Measurements from ENCODE around the gene OR7D2. TPM values are rescaled to one million over a fixed set of nuclear protein-coding genes. Genes with fewer than 3 reads are reported as not detected.
"Not testable (repeated sequence)": the region's sequence is repeated elsewhere in the genome, so short reads cannot be mapped to it uniquely, and the experiment has no call there.

Gene OR7D2
- polyA plus RNA-seq, 1 donor from 2014 or later = 0.09 TPM

DNA sequence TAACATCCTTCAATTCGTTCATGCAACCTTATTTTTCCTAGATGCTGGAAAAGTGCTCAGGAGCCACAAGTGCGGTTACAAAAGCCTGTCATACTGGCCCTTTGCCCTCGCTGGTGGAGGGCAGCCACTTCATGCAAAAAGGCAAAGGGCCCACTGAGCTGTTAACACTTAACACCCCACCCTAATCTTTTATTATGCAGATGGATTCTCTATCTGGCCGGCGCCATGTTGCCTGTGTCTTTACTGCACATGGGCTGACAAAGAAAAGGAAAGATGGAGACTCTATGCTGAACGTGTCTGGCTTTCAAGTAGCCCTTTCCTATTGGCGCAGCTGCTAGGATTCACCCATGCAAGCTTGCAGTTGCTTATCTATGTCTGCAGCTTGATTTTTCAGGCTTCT, 10.8 kb downstream of the OR7D2 start:
- Histone ChIP-seq H3K36me3 (ENCODE audit: insufficient read depth, low read length) (no peaks in the 10 kb centered on the region), H3K79me2 (replicated peaks; ENCODE audit: insufficient read depth, low read length) (no peaks in the 10 kb centered on the region), H3K4me3 (ENCODE audit: low read length) (no peak overlapping the region), H3F3A (ENCODE audit: insufficient read depth, low read length, poor library complexity, severe bottlenecking) (no peaks in the 10 kb centered on the region), H3K4me2 (ENCODE audit: low read length) (no peak overlapping the region), H2AFZ (ENCODE audit: low read depth, low read length) (no peak overlapping the region), H3K27me3 (ENCODE audit: insufficient read depth, low read depth, low read length) (no peaks in the 10 kb centered on the region), H3K9ac (ENCODE audit: low read length) (no peak overlapping the region), H4K20me1 (ENCODE audit: insufficient read depth) (no peaks in the 10 kb centered on the region), H3K27ac (ENCODE audit: low read length) (no peak overlapping the region), H3K9me2 (ENCODE audit: insufficient read depth, low read length) (no peaks in the 10 kb centered on the region), H3K9me3 (ENCODE audit: low read length) (no peaks in the 10 kb centered on the region)
- TF ChIP-seq SMC3 (conservative IDR thresholded peaks at IDR 0.05; ENCODE audit: poor library complexity) (no peak), REST (IDR thresholded peaks at IDR 0.05; ENCODE audit: borderline replicate concordance) (no peak), TAF1 (IDR thresholded peaks at IDR 0.05; ENCODE audit: low read depth) (no peak), EZH2 (IDR thresholded peaks at IDR 0.05; ENCODE audit: borderline replicate concordance, insufficient read depth, low read length, poor library complexity, severe bottlenecking) (no peak), CTCF (IDR thresholded peaks at IDR 0.05; ENCODE audit: poor library complexity, severe bottlenecking) (no peak), POLR2AphosphoS5 (IDR thresholded peaks at IDR 0.05) (no peak), MXI1 (conservative IDR thresholded peaks at IDR 0.05; ENCODE audit: poor library complexity, severe bottlenecking) (no peak), RAD21 (conservative IDR thresholded peaks at IDR 0.05) (no peak), EP300 (conservative IDR thresholded peaks at IDR 0.05; ENCODE audit: poor library complexity, severe bottlenecking) (no peak)

DNA sequence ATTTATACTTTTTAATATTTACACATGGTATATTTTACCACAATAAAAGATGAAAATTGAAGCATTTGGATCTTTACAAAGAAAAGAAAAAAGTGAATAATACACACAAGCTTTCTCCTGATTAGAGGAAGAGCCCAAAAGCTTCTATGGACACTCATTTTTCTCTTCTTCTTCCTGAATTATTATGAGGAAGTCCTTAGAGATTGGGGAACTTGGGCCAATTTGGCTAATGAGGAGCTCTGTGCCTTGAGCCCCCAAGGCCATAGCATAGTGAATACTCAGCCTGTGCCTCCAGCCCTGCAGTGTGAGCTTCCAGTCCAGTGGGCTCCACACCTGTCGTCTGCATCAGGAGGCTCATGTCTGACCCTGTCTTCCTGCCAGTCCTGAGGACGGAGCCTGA, 19.3 kb downstream of the OR7D2 start:
- H2AFZ ChIP-seq (ENCODE audit: low read depth, low read length); H3F3A ChIP-seq (ENCODE audit: insufficient read depth, low read length, poor library complexity, severe bottlenecking); H3K9me2 ChIP-seq (ENCODE audit: insufficient read depth, low read length): not testable (repeated sequence)

DNA sequence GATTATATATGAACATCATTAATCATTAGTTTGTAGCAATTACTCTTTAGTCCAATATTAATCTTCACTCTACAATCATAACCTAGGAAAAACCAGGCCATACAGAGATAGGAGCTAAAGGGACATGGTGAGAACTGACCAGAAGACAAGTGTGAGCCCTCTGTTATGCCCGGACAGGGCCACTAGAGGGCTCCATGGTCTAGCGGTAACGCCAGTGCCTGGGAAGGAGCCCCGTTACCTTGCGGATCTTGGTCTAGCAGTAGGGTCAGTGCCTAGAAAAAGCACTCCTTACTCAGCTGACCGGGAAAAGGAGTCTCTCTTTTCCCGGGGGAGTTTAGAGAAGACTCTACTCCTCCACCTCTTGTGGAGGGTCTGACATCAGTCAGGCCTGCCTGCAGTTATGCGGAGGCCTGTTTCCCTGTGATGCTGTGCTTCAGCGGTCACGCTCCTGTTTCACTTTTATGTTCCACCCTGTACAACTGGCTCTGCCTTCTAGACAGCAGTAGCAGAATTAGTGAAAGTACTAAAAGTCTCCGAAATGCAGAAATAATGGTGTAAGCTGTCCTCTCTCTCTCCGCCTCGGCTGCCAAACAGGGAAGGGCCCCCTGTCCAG, 26.8 kb downstream of the OR7D2 start:
- no peaks in the 10 kb centered on the region for H3K36me3 ChIP-seq (ENCODE audit: insufficient read depth, low read length)
- H3K9me2 ChIP-seq (ENCODE audit: insufficient read depth, low read length) = no peaks in the 10 kb centered on the region
- no peaks in the 10 kb centered on the region for H3K27me3 ChIP-seq (ENCODE audit: insufficient read depth, low read depth, low read length)
- H3K9ac ChIP-seq (ENCODE audit: low read length) = no peak overlapping the region
- H3F3A ChIP-seq (ENCODE audit: insufficient read depth, low read length, poor library complexity, severe bottlenecking) = no peaks in the 10 kb centered on the region
- no peaks in the 10 kb centered on the region for H4K20me1 ChIP-seq (ENCODE audit: insufficient read depth)
- H3K4me3 ChIP-seq (ENCODE audit: low read length) = no peak overlapping the region
- TF ChIP-seq REST (IDR thresholded peaks at IDR 0.05; ENCODE audit: borderline replicate concordance) = no peak
- no peak for TF ChIP-seq EP300 (conservative IDR thresholded peaks at IDR 0.05; ENCODE audit: poor library complexity, severe bottlenecking)
- peak; percentile 81 for TF ChIP-seq CTCF (IDR thresholded peaks at IDR 0.05; ENCODE audit: poor library complexity, severe bottlenecking)
- peak; percentile 81 for TF ChIP-seq SMC3 (conservative IDR thresholded peaks at IDR 0.05; ENCODE audit: poor library complexity)
- no peak for TF ChIP-seq EZH2 (IDR thresholded peaks at IDR 0.05; ENCODE audit: borderline replicate concordance, insufficient read depth, low read length, poor library complexity, severe bottlenecking)
- TF ChIP-seq POLR2AphosphoS5 (IDR thresholded peaks at IDR 0.05) = no peak
- peak; percentile 83 for TF ChIP-seq RAD21 (conservative IDR thresholded peaks at IDR 0.05)
- no peaks in the 10 kb centered on the region for H3K9me3 ChIP-seq (ENCODE audit: low read length)
- H3K79me2 ChIP-seq (replicated peaks; ENCODE audit: insufficient read depth, low read length) = no peaks in the 10 kb centered on the region
- H2AFZ ChIP-seq (ENCODE audit: low read depth, low read length) = no peak overlapping the region
- no peak overlapping the region for H3K4me2 ChIP-seq (ENCODE audit: low read length)
- no peak overlapping the region for H3K27ac ChIP-seq (ENCODE audit: low read length)

More for the DNA sequence above, 19.3 kb downstream of the OR7D2 start:
- H3K36me3 ChIP-seq (ENCODE audit: insufficient read depth, low read length); H3K4me3 ChIP-seq (ENCODE audit: low read length); H3K4me2 ChIP-seq (ENCODE audit: low read length); H3K27me3 ChIP-seq (ENCODE audit: insufficient read depth, low read depth, low read length); H4K20me1 ChIP-seq (ENCODE audit: insufficient read depth); H3K9ac ChIP-seq (ENCODE audit: low read length); H3K27ac ChIP-seq (ENCODE audit: low read length); H3K9me3 ChIP-seq (ENCODE audit: low read length); H3K79me2 ChIP-seq (replicated peaks; ENCODE audit: insufficient read depth, low read length): not testable (repeated sequence)

Measured in neural cell (in vitro differentiated cells).